HepG2 (cell line): ENCODE data around the gene SLC34A2. TPM values are rescaled to one million over a fixed set of nuclear protein-coding genes. Genes with fewer than 3 reads are reported as not detected.

ENCODE experiments used
- ATAC-seq: fragments of 200-7000 bp; cut with Tn5 transposase; 3 replicates; pipeline ENCODE4 v1.9.1; 2020; ENCODE audit warnings: mild to moderate bottlenecking, moderate library complexity
- BruUV-seq: library from RNA; stranded (reverse); fragments of 400-500 nt; replicated peaks from 2 replicates; lab custom pipeline; 2021; lab: Mats Ljungman, UMichigan
- CTCF ChIA-PET: fragments of 300-600 bp; formaldehyde crosslinking; extraction: SDS; loops from one replicate; lab custom pipeline; 2021; ENCODE audit warnings: low total read pairs, inconsistent platforms, low intra/inter-chr PET ratio; lab: Yijun Ruan, JAX
- POLR2A ChIA-PET: fragments of 350-600 bp; sonication (Branson Sonifier 250); formaldehyde crosslinking; loops from one replicate; lab custom pipeline; 2020; ENCODE audit warnings: antibody characterized with exemption, inconsistent platforms; lab: Yijun Ruan, JAX
- DNase-seq: peaks from one replicate; pipeline ENCODE4 v3.0.0-alpha.2; 2015; ENCODE audit warnings: low spot score
- FAIRE-seq: peaks from 3 replicates; lab custom pipeline; 2011; peaks lifted over from hg19 to GRCh38; lab: Jason Lieb, UNC
- H2AFZ ChIP-seq: one replicate; pipeline ENCODE4 v1.6.1; 2011; ENCODE audit warnings: low read length, inconsistent platforms
- H3K27ac ChIP-seq: fragments of 300-600 bp; 3 replicates; pipeline ENCODE4 v1.8.0; 2011; ENCODE audit warnings: mixed run types, mild to moderate bottlenecking, mixed read lengths, low read length, inconsistent platforms; ENCODE audit not compliant: insufficient read depth; ENCODE audit errors: extremely low read length
- H3K27me3 ChIP-seq, 2 experiments: fragments of 200-600 bp in 1 of 2; 2 replicates in 1 of 2; 3 replicates in 1 of 2; pipeline versions ENCODE4 v1.6.0 to v1.8.0; 2011; ENCODE audit warnings: low read length in 2 of 2, mild to moderate bottlenecking in 2 of 2, moderate library complexity in 2 of 2, inconsistent platforms in 1 of 2; ENCODE audit not compliant: insufficient read depth in 2 of 2, control insufficient read depth in 1 of 2
- H3K36me3 ChIP-seq, 2 experiments: fragments of 200-600 bp in 1 of 2; replicated peaks in 1 of 2; 2 replicates in 1 of 2; 3 replicates in 1 of 2; pipeline versions ENCODE4 v1.5.1 to v1.8.0; 2011; ENCODE audit warnings: low read length in 2 of 2, inconsistent platforms in 1 of 2; ENCODE audit not compliant: insufficient read depth in 2 of 2, control insufficient read depth in 1 of 2
- H3K4me1 ChIP-seq: 2 replicates; pipeline ENCODE4 v1.5.1; 2012; ENCODE audit warnings: low read length, inconsistent platforms; ENCODE audit not compliant: insufficient read depth
- H3K4me2 ChIP-seq: 2 replicates; pipeline ENCODE4 v1.6.0; 2011; ENCODE audit warnings: low read depth, low read length, inconsistent platforms
- H3K4me3 ChIP-seq, 3 experiments: fragments of 200-600 bp in 1 of 3; sonication (generic), shearing (Covaris generic) in 1 of 3; replicated peaks in 1 of 3; 2 replicates each; pipeline ENCODE4 v1.5.1; 2011 to 2016; ENCODE audit warnings: low read length in 3 of 3, inconsistent platforms in 2 of 3, low read depth in 2 of 3, mild to moderate bottlenecking in 2 of 3, control low read depth in 1 of 3, mixed read lengths in 1 of 3; ENCODE audit not compliant: insufficient read depth in 1 of 3
- H3K79me2 ChIP-seq: one replicate; pipeline ENCODE4 v1.6.1; 2011; ENCODE audit warnings: low read length, inconsistent platforms; ENCODE audit not compliant: insufficient read depth
- H3K9ac ChIP-seq: 2 replicates; pipeline ENCODE4 v1.6.0; 2011; ENCODE audit warnings: mild to moderate bottlenecking, low read depth, low read length, inconsistent platforms; ENCODE audit not compliant: insufficient read depth
- H3K9me3 ChIP-seq: 2 replicates; pipeline ENCODE4 v1.5.1; 2012; ENCODE audit warnings: mild to moderate bottlenecking, low read length
- H4K20me1 ChIP-seq: 2 replicates; pipeline ENCODE4 v1.6.0; 2011; ENCODE audit warnings: inconsistent platforms, mild to moderate bottlenecking, low read length, moderate library complexity; ENCODE audit not compliant: insufficient read depth
- CREB1 ChIP-seq, 2 experiments: fragments of 450-650 bp in 1 of 2; IDR thresholded peaks; 2 replicates each; pipeline ENCODE4 v1.6.1; 2016 to 2017; ENCODE audit warnings: control low read depth in 1 of 2, mild to moderate bottlenecking in 1 of 2, missing compliant biosample characterization in 1 of 2, missing genetic modification characterization in 1 of 2
- ELF3 ChIP-seq: IDR thresholded peaks from 2 replicates; pipeline ENCODE4 v1.6.1; 2016; ENCODE audit warnings: missing genetic modification reagents, missing compliant biosample characterization
- ERF ChIP-seq: IDR thresholded peaks from 2 replicates; pipeline ENCODE4 v1.6.1; 2018; ENCODE audit warnings: missing biosample characterization, missing genetic modification reagents
- FOXA3 ChIP-seq: IDR thresholded peaks from 2 replicates; pipeline ENCODE4 v1.6.1; 2016; ENCODE audit warnings: missing genetic modification reagents, missing compliant biosample characterization
- GABPA ChIP-seq, 2 experiments: IDR thresholded peaks; 2 replicates each; pipeline ENCODE4 v1.6.1; 2011 to 2016; ENCODE audit warnings: low read depth in 2 of 2, low read length in 1 of 2, missing biosample characterization in 1 of 2, missing genetic modification characterization in 1 of 2
- KMT2A ChIP-seq: sonication (generic); formaldehyde crosslinking; IDR thresholded peaks from 2 replicates; pipeline ENCODE4 v1.4.0; 2020; ENCODE audit warnings: missing genetic modification reagents
- MEF2D ChIP-seq: sonication (generic); formaldehyde crosslinking; IDR thresholded peaks from 2 replicates; pipeline ENCODE4 v1.5.1; 2020; ENCODE audit warnings: mild to moderate bottlenecking, missing genetic modification reagents
- RFXAP ChIP-seq: sonication (generic); formaldehyde crosslinking; IDR thresholded peaks from 2 replicates; pipeline ENCODE4 v1.4.0; 2020; ENCODE audit warnings: missing genetic modification reagents, borderline replicate concordance
- SNAPC2 ChIP-seq: sonication (generic); formaldehyde crosslinking; IDR thresholded peaks from 2 replicates; pipeline ENCODE4 v1.8.1; 2022; ENCODE audit warnings: mild to moderate bottlenecking, missing genetic modification reagents
- ZBTB34 ChIP-seq: sonication (generic); formaldehyde crosslinking; IDR thresholded peaks from 2 replicates; pipeline ENCODE4 v1.8.0; 2022; ENCODE audit warnings: mild to moderate bottlenecking, missing genetic modification reagents
- ZKSCAN8 ChIP-seq: IDR thresholded peaks from 2 replicates; pipeline ENCODE4 v1.6.1; 2016; ENCODE audit warnings: borderline replicate concordance, missing genetic modification reagents, missing compliant biosample characterization
- ZNF614 ChIP-seq: IDR thresholded peaks from 2 replicates; pipeline ENCODE4 v1.6.1; 2018; ENCODE audit warnings: missing biosample characterization, missing genetic modification reagents, inconsistent platforms, borderline replicate concordance
- ZNF776 ChIP-seq: sonication (generic); formaldehyde crosslinking; IDR thresholded peaks from 2 replicates; pipeline ENCODE4 v1.4.0; 2020; ENCODE audit warnings: mild to moderate bottlenecking, missing genetic modification reagents
- ZSCAN9 ChIP-seq: IDR thresholded peaks from 2 replicates; pipeline ENCODE4 v1.6.1; 2016; ENCODE audit warnings: borderline replicate concordance
- WGBS: methylation state at CpG from one replicate; pipeline ENCODE4 v1.1.6; 2017; ENCODE audit warnings: low lambda C conversion rate; 5-methylcytosine and 5-hydroxymethylcytosine counted together
- in situ Hi-C: cut with HindIII; loops from 2 replicates; pipeline ENCODE4 v1.10.0; 2017; ENCODE audit warnings: low pct_unique_long_range_greater_than_20kb; ENCODE audit not compliant: extremely low pct_ligation_motif_present
- intact Hi-C: fragments of 100-400 bp; cut with micrococcal nuclease; formaldehyde crosslinking; loops from one replicate; pipeline ENCODE4 v1.10.0; 2022; ENCODE audit not compliant: unreplicated experiment
- polyA plus RNA-seq, 8 experiments: library from polyadenylated mRNA; depleted of rRNA in 3 of 8; stranded (reverse) in 7 of 8; unstranded in 1 of 8; fragments of >200 nt; fragmentation: Illumina TruSeq in 4 of 8; extraction: Trizol in 4 of 8; gene quantifications; 2 replicates each; pipeline versions ENCODE4 v1.2.1 to v1.2.3, GENCODE V29; 2011 to 2016; ENCODE audit warnings: low read depth in 4 of 8, missing spikeins in 1 of 8, mixed read lengths in 1 of 8; ENCODE audit not compliant: insufficient read depth in 1 of 8
- total RNA-seq, 5 experiments: library from RNA; depleted of rRNA; stranded (reverse); fragments of >200 nt; fragmentation: Illumina TruSeq; extraction: Trizol; gene quantifications; 2 replicates each; pipeline ENCODE4 v1.2.3, GENCODE V29; 2016; ENCODE audit warnings: low read depth in 1 of 5

Gene SLC34A2
- total and polyA plus RNA-seq, 2 of the 13 experiments (the other 11 are each of a cell fraction or from before 2014, with no cell fraction given), result not detected

GRCh38 chr4:25662306-25662705, 6.7 kb downstream of the SLC34A2 start:
- no peak for TF ChIP-seq KMT2A (CRISPR knock-in tag)
- TF ChIP-seq ZKSCAN8 (CRISPR knock-in tag), result no peak
- TF ChIP-seq MEF2D (CRISPR knock-in tag), result no peak
- no peak for TF ChIP-seq ZSCAN9
- TF ChIP-seq ELF3, result no peak
- TF ChIP-seq ERF, result no peak
- no peak for TF ChIP-seq GABPA (IDR thresholded peaks at IDR 0.05; ENCODE audit: low read depth, low read length)
- TF ChIP-seq GABPA (CRISPR knock-in tag; IDR thresholded peaks at IDR 0.05; ENCODE audit: low read depth), result no peak
- no peak for TF ChIP-seq SNAPC2 (CRISPR knock-in tag)
- no peak for TF ChIP-seq ZNF776 (CRISPR knock-in tag)
- TF ChIP-seq ZNF614 (CRISPR knock-in tag), result no peak
- no peak for TF ChIP-seq RFXAP
- TF ChIP-seq FOXA3, result no peak
- no peak for TF ChIP-seq CREB1 (IDR thresholded peaks at IDR 0.05)
- no peak for TF ChIP-seq CREB1 (CRISPR knock-in tag; IDR thresholded peaks at IDR 0.05)
- TF ChIP-seq ZBTB34 (CRISPR knock-in tag), result no peak
- 48% methylated on average over 10 of the region's 10 CpGs for WGBS
- no peaks in the 10 kb centered on the region for H3K36me3 ChIP-seq
- no peaks in the 10 kb centered on the region for H4K20me1 ChIP-seq
- no TSS peak for BruUV-seq
- FAIRE-seq, result no peak
- H3K27me3 ChIP-seq, result peaks cover 0 to 14% of the 10 kb centered on the region in 2 experiments; a peak in 2 of 5 replicates
- intact Hi-C loops (no loop called here), in situ Hi-C loops (no loop called here)
- no peak overlapping the region for H3K4me2 ChIP-seq
- ChIA-PET CTCF (no interaction called here), POLR2A (no interaction called here)
- H3K4me1 ChIP-seq, result no peaks in the 10 kb centered on the region
- H3K9me3 ChIP-seq, result no peaks in the 10 kb centered on the region
- no peak for ATAC-seq
- DNase-seq, result no peak
- H3K79me2 ChIP-seq, result no peaks in the 10 kb centered on the region
- H3K27ac ChIP-seq, result no peak overlapping the region
- no peak overlapping the region for H2AFZ ChIP-seq
- H3K4me3 ChIP-seq, result no peak overlapping the region
- no peak overlapping the region for H3K9ac ChIP-seq
